Measurements from ENCODE around the gene LMF2. TPM values are rescaled to one million over a fixed set of nuclear protein-coding genes. Genes with fewer than 3 reads are reported as not detected.

Gene LMF2
- total RNA-seq, 1 donor from 2014 or later = 82.9 TPM

- TF ChIP-seq CTCF (conservative IDR thresholded peaks at IDR 0.05) = no peak
- Mint-ChIP-seq H3K36me3 (ENCODE audit: low read depth) (no peaks in the 10 kb centered on the region), H3K27me3 (ENCODE audit: low read depth) (no peaks in the 10 kb centered on the region), H3K9me3 (no peaks in the 10 kb centered on the region), H3K4me1 (no peaks in the 10 kb centered on the region), H3K27ac (ENCODE audit: unreplicated experiment) (no peak overlapping the region), H3K4me3 (no peak overlapping the region)
- DNase-seq (ENCODE audit: low read depth, low spot score) = no peak
These were observed 41.7 kb upstream of the LMF2 start for GRCh38 chr22:50548921-50549790.

GRCh38 chr22:50548040-50548920 lies 40.8 kb upstream of the LMF2 start:
- Mint-ChIP-seq H3K36me3 (ENCODE audit: low read depth) (no peaks in the 10 kb centered on the region), H3K9me3 (no peaks in the 10 kb centered on the region), H3K27me3 (ENCODE audit: low read depth) (no peaks in the 10 kb centered on the region), H3K4me3 (no peak overlapping the region), H3K27ac (ENCODE audit: unreplicated experiment) (no peak overlapping the region), H3K4me1 (no peaks in the 10 kb centered on the region)
- no peak for TF ChIP-seq CTCF (conservative IDR thresholded peaks at IDR 0.05)
- DNase-seq (ENCODE audit: low read depth, low spot score) = no peak

- DNase-seq (ENCODE audit: low read depth, low spot score) = no peak
- no peaks in the 10 kb centered on the region for H3K36me3 Mint-ChIP-seq (ENCODE audit: low read depth)
- H3K27me3 Mint-ChIP-seq (ENCODE audit: low read depth) = peaks cover 3% of the 10 kb centered on the region
- H3K9me3 Mint-ChIP-seq = no peaks in the 10 kb centered on the region
- no peak overlapping the region for H3K27ac Mint-ChIP-seq (ENCODE audit: unreplicated experiment)
- no peak for TF ChIP-seq CTCF (conservative IDR thresholded peaks at IDR 0.05)
- H3K4me3 Mint-ChIP-seq = no peak overlapping the region
- no peaks in the 10 kb centered on the region for H3K4me1 Mint-ChIP-seq
These were observed 39.9 kb upstream of the LMF2 start for GRCh38 chr22:50547263-50547985.

- Mint-ChIP-seq H3K27ac (ENCODE audit: unreplicated experiment) (no peak overlapping the region), H3K36me3 (ENCODE audit: low read depth) (no peaks in the 10 kb centered on the region), H3K4me1 (no peaks in the 10 kb centered on the region), H3K27me3 (ENCODE audit: low read depth) (peaks cover 8% of the 10 kb centered on the region), H3K9me3 (no peaks in the 10 kb centered on the region), H3K4me3 (no peak overlapping the region)
- TF ChIP-seq CTCF (conservative IDR thresholded peaks at IDR 0.05) = no peak
- DNase-seq (ENCODE audit: low read depth, low spot score) = no peak
These were observed 39.1 kb upstream of the LMF2 start for GRCh38 chr22:50546326-50547262.
